OCI-LY7 (cell line): ENCODE measurements around the gene RNF19B. TPM values are rescaled to one million over a fixed set of nuclear protein-coding genes. Genes with fewer than 3 reads are reported as not detected.

Experiments
- BruUV-seq: library from RNA; stranded (reverse); fragments of 400-500 nt; replicated peaks from 2 replicates; lab custom pipeline; 2021; lab: Mats Ljungman, UMichigan
- CTCF ChIA-PET: fragments of 300-600 bp; sonication (Branson Sonifier 250); formaldehyde crosslinking; loops from one replicate; lab custom pipeline; 2022; ENCODE audit warnings: antibody characterized with exemption; ENCODE audit not compliant: unreplicated experiment; lab: Charles Lee
- POLR2A ChIA-PET: fragments of 300-600 bp; sonication (Branson Sonifier 250); formaldehyde crosslinking; loops from one replicate; lab custom pipeline; 2022; ENCODE audit warnings: antibody characterized with exemption; lab: Charles Lee
- DNase-seq: peaks from one replicate; pipeline ENCODE4 v3.0.0-alpha.2; 2015; ENCODE audit warnings: low spot score
- H2AFZ ChIP-seq: fragments of 200-600 bp; sonication (generic), shearing (Covaris generic); 2 replicates; pipeline ENCODE4 v1.6.1; 2014; ENCODE audit warnings: mild to moderate bottlenecking, antibody characterized with exemption, low read length, moderate library complexity
- H3K27ac ChIP-seq: fragments of 200-600 bp; sonication (generic); 2 replicates; pipeline ENCODE4 v1.5.1; 2014; ENCODE audit warnings: mixed run types, low read depth, mild to moderate bottlenecking, moderate library complexity, low read length, inconsistent platforms; ENCODE audit not compliant: poor library complexity, severe bottlenecking
- H3K36me3 ChIP-seq: fragments of 200-600 bp; sonication (generic); 2 replicates; pipeline ENCODE4 v1.6.1; 2014; ENCODE audit warnings: mild to moderate bottlenecking, antibody characterized with exemption, low read length, moderate library complexity, mixed read lengths; ENCODE audit not compliant: insufficient read depth
- H3K4me1 ChIP-seq: fragments of 200-600 bp; sonication (generic); 2 replicates; pipeline ENCODE4 v1.5.1; 2014; ENCODE audit warnings: mild to moderate bottlenecking, low read length; ENCODE audit not compliant: insufficient read depth, poor library complexity, severe bottlenecking
- H3K4me2 ChIP-seq: fragments of 200-600 bp; sonication (generic); 2 replicates; pipeline ENCODE4 v1.6.1; 2014; ENCODE audit warnings: mild to moderate bottlenecking, low read length
- H3K4me3 ChIP-seq: fragments of 200-600 bp; sonication (generic); 2 replicates; pipeline ENCODE4 v1.5.1; 2014; ENCODE audit warnings: mild to moderate bottlenecking, low read depth, low read length; ENCODE audit not compliant: poor library complexity, severe bottlenecking
- H3K79me2 ChIP-seq: fragments of 200-600 bp; sonication (generic); 2 replicates; pipeline ENCODE4 v1.6.1; 2016; ENCODE audit warnings: low read depth, mild to moderate bottlenecking, low read length, moderate library complexity, mixed read lengths; ENCODE audit not compliant: insufficient read depth
- H3K9me2 ChIP-seq: fragments of 200-600 bp; sonication (generic); 2 replicates; pipeline ENCODE4 v1.6.1; 2016; ENCODE audit warnings: mild to moderate bottlenecking, low read length, mixed read lengths; ENCODE audit not compliant: insufficient read depth
- H3K9me3 ChIP-seq: fragments of 200-600 bp; sonication (generic); 2 replicates; pipeline ENCODE4 v1.6.1; 2014; ENCODE audit warnings: mild to moderate bottlenecking, mixed run types, low read length, mixed read lengths
- H4K20me1 ChIP-seq: fragments of 200-600 bp; sonication (generic); 2 replicates; pipeline ENCODE4 v1.6.1; 2014; ENCODE audit warnings: mild to moderate bottlenecking, antibody characterized with exemption, low read length, moderate library complexity, mixed read lengths; ENCODE audit not compliant: insufficient read depth
- EZH2phosphoT487 ChIP-seq: fragments of 200-600 bp; sonication (generic); IDR thresholded peaks from 2 replicates; pipeline ENCODE4 v1.6.1; 2018; ENCODE audit warnings: low read depth, borderline replicate concordance, mild to moderate bottlenecking, mixed run types, antibody characterized with exemption, low read length, moderate library complexity, mixed read lengths
- intact Hi-C: fragments of 100-400 bp; cut with micrococcal nuclease; formaldehyde crosslinking; loops from one replicate; pipeline ENCODE4 v1.10.0; 2022; ENCODE audit not compliant: unreplicated experiment
- total RNA-seq, 2 experiments: library from RNA; depleted of rRNA in 1 of 2; stranded (reverse); fragments of >200 nt in 1 of 2; shearing (Covaris generic) in 1 of 2; gene quantifications; 2 replicates each; pipeline ENCODE4 v1.2.3, GENCODE V29; 2014 to 2022
- TF ChIP-seq, protein P1 (sequence below): fragments of 200-600 bp; sonication (generic); conservative IDR thresholded peaks from 2 replicates; pipeline ENCODE4 v1.5.1; 2014; ENCODE audit warnings: mild to moderate bottlenecking, antibody characterized with exemption, low read length, moderate library complexity, mixed read lengths

The RNF19B gene
- total RNA-seq, 2 experiments from 2014 or later, result 23.0 to 36.8 TPM

- no peaks in the 10 kb centered on the region for H3K79me2 ChIP-seq
- H4K20me1 ChIP-seq, result no peaks in the 10 kb centered on the region
- H2AFZ ChIP-seq, result no peak overlapping the region
- BruUV-seq, result no TSS peak
- TF ChIP-seq EZH2phosphoT487, result no peak
- TF ChIP-seq, protein P1, sequence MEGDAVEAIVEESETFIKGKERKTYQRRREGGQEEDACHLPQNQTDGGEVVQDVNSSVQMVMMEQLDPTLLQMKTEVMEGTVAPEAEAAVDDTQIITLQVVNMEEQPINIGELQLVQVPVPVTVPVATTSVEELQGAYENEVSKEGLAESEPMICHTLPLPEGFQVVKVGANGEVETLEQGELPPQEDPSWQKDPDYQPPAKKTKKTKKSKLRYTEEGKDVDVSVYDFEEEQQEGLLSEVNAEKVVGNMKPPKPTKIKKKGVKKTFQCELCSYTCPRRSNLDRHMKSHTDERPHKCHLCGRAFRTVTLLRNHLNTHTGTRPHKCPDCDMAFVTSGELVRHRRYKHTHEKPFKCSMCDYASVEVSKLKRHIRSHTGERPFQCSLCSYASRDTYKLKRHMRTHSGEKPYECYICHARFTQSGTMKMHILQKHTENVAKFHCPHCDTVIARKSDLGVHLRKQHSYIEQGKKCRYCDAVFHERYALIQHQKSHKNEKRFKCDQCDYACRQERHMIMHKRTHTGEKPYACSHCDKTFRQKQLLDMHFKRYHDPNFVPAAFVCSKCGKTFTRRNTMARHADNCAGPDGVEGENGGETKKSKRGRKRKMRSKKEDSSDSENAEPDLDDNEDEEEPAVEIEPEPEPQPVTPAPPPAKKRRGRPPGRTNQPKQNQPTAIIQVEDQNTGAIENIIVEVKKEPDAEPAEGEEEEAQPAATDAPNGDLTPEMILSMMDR, result no peak
- H3K4me3 ChIP-seq, result no peak overlapping the region
- H3K36me3 ChIP-seq, result peaks cover 97% of the 10 kb centered on the region
- POLR2A ChIA-PET, result interaction anchor here (0.6 to 1.2 kb wide), 4 partner anchors 14 to 117 kb away, joined by 3 to 12 read pairs (median 4); no protein-coding TSS in a partner anchor
- no peaks in the 10 kb centered on the region for H3K9me2 ChIP-seq
- H3K4me2 ChIP-seq, result no peak overlapping the region
- DNase-seq, result no peak
- H3K27ac ChIP-seq, result no peak overlapping the region
- no peaks in the 10 kb centered on the region for H3K9me3 ChIP-seq
- no peaks in the 10 kb centered on the region for H3K4me1 ChIP-seq
- CTCF ChIA-PET, result interaction anchor here (0.5 kb wide), 1 partner anchor 94 kb away, joined by 3 read pairs; no protein-coding TSS in a partner anchor
- intact Hi-C loops, result no loop called here
These were observed 24.8 kb downstream of the RNF19B start for GRCh38 chr1:32939655-32940371.

- peaks cover 5% of the 10 kb centered on the region for H3K4me1 ChIP-seq
- no peak overlapping the region for H3K27ac ChIP-seq
- H2AFZ ChIP-seq, result no peak overlapping the region
- no peaks in the 10 kb centered on the region for H3K9me2 ChIP-seq
- peaks cover 88% of the 10 kb centered on the region for H3K36me3 ChIP-seq
- ChIA-PET POLR2A (interaction anchor here (0.6 to 1.3 kb wide), 5 partner anchors 9 to 152 kb away, joined by 3 to 4 read pairs (median 3); no protein-coding TSS in a partner anchor), CTCF (no interaction called here)
- no peaks in the 10 kb centered on the region for H3K79me2 ChIP-seq
- no peaks in the 10 kb centered on the region for H4K20me1 ChIP-seq
- H3K4me2 ChIP-seq, result no peak overlapping the region
- intact Hi-C loops, result no loop called here
- no TSS peak for BruUV-seq
- no peaks in the 10 kb centered on the region for H3K9me3 ChIP-seq
- TF ChIP-seq EZH2phosphoT487, result no peak
- TF ChIP-seq, protein P1, result no peak
- H3K4me3 ChIP-seq, result no peak overlapping the region
- no peak for DNase-seq
These were observed 27.5 kb downstream of the RNF19B start for GRCh38 chr1:32937061-32937460.

GRCh38 chr1:32934535-32934934, 30.1 kb downstream of the RNF19B start:
- Histone ChIP-seq H3K79me2 (no peaks in the 10 kb centered on the region), H3K4me1 (peaks cover 5% of the 10 kb centered on the region), H3K4me3 (no peak overlapping the region), H3K4me2 (no peak overlapping the region), H3K9me3 (no peaks in the 10 kb centered on the region), H3K9me2 (no peaks in the 10 kb centered on the region), H3K36me3 (peaks cover 64% of the 10 kb centered on the region), H2AFZ (no peak overlapping the region), H4K20me1 (no peaks in the 10 kb centered on the region), H3K27ac (no peak overlapping the region)
- CTCF ChIA-PET, result no interaction called here
- POLR2A ChIA-PET, result no interaction called here
- DNase-seq, result no peak
- no TSS peak for BruUV-seq
- TF ChIP-seq, protein P1, result no peak
- TF ChIP-seq EZH2phosphoT487, result no peak
- intact Hi-C loops, result no loop called here
